COLO668 (cell line): ENCODE measurements around the gene CHERP.
"Not testable (repeated sequence)": the region's sequence is repeated elsewhere in the genome, so short reads cannot be mapped to it uniquely, and the experiment has no call there.

ENCODE experiments used
- DNase-seq: peaks from one replicate; lab custom pipeline; 2025; ENCODE audit not compliant: unreplicated experiment; lab: John Stamatoyannopoulos, UW

The CHERP gene

DNA sequence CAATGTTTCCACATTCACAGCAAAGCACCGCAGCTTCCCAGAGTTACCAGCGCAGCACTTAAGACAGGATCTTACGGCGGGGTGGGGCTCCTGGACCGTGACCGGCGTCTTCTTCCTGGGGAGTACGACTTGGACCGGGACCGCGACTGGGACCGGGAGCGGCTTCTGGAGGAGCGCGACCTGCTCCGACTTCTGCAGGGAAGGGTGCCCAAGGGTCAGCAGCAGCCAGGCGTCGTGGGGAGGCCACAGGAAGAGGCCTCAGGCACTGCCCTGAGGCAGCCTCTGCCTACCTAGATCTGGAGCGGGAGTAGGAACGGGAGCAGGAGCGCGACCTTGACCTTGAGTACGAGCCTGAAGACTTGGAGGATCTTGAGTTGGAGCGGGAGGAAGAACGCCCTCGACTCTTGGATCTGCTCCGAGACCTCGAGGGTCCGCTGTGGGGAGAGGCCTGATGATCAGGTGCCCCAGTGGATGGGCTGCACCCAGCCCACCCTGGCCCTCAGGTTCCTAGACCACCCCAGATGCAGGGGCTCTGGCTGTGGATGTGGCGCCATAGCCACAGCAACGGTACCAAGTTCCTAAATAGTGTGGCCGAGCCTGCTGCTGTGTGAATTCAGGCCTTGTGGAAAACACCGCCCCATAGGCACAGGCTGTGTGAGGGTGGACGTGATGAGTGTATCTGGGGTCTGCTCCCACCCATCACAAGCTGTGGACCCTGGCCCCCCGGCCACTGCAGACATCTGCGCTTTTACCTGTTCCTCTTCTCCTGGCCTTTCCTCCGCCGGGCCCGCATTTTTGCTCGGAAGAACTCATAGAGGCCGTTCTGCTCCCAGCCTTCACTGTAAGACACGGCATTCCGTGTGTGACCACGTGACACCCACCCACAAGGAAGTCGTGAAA lies 21.9 kb downstream of the CHERP start:
- no peak for DNase-seq

DNA sequence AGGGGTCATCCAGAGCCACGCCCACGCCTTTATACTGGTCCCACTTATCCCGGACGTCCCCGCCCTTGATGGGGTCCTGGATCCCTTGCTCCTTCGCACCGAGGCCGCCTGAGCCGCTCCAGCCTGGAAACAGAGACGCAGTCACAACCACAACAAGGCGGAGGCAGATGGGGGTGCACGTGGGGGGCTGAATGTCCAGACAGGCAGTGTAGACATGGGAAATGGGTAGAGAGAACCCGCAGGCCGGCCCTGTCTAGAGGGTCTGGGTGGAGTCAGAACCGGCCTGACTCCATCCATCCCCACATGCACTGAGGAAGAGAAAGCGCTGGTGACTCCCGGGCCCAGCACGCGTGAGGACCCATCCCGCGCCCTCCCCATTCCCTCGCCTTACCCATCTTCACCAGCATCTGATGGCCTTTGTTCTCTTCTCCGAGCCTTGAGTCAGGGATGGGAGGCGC lies 23.0 kb downstream of the CHERP start:
- DNase-seq: no peak

DNA sequence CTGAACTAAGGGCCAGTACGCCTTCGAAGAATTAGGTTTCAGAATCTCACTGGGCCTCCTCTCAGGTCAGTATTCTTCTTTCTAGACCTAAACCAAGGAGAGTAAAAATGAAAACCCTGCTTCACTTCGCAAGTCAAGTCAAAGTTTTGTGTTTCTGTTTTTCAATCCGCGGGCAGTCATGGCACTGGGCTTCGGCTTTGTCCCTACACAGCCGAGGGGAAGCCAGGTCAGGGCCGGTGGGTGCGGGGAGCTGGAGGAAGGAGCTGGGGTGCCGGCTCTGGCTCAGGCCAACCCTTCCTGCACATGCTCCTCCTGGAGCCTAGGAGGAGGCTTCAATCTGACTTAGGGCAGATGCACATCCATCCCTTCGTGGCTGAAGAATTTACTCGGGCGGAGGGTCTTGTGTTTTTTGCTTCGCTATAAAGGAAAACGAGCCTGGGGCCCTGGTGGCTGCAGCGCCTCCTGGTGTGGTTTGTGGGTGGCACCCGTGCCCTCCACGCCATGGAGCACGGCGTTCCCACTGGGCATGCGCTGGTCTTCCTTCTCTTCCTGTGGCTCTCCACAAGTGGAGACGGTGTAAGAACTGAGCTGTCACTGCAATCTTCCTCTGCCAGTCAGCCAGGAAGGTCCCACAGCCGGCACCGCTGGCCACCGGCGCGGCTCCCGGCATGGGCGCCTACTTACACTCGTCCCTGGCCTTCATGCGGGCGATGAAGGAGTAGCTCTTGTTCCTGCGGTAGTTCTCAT lies 23.6 kb downstream of the CHERP start:
- no peak for DNase-seq

DNA sequence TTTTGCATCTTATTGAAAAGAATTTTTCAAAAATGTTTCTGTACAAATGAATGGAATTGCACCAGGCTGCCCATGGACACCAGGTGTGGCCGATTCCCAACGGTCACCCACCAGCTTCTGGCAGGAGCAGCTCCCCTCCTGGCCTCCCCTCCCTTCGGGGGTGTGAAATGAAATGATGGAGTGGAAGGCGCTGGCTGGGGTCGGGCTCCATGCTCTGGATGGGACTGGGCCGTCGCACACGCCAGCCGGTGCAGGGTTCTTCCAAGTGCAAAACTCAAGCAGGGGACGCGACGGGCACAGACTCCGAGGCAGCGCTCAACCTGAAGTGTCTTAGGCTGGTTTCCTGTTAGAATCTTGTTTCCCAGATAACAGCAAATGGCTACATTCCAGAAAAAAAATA lies 24.2 kb downstream of the CHERP start:
- DNase-seq: no peak

DNA sequence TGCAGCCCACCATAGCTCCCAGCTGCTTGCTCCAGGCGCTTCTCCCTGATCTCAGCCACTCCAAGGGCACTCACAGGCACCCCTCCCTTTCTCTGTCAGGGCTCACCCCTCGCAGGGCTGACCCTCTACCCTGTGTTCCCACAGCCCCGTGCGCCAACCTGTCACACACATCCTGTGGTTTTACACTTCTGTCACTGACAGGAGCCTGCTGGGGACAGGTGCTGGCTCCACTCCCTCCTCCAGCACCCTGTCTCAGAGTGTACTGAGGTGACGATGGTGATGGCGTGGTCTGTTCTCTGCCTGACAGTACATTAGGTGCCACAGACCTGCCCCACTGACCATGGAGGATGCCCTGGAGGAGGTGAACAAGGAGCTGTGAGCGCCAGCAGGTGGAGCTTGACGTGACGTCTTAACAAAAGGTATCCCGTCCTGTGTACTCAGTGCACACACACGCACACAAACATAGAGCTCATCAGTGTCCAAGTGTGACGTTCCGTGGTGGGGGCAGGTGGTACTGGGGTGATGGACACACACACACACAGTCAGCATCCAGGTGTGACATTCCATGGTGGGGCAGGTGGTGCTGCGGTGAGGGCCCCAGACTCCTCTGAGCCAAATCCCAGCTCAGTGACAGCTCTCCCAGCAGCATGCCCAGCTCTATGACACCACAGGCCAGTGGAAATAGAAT lies 25.2 kb downstream of the CHERP start:
- DNase-seq: peak; percentile 39

DNA sequence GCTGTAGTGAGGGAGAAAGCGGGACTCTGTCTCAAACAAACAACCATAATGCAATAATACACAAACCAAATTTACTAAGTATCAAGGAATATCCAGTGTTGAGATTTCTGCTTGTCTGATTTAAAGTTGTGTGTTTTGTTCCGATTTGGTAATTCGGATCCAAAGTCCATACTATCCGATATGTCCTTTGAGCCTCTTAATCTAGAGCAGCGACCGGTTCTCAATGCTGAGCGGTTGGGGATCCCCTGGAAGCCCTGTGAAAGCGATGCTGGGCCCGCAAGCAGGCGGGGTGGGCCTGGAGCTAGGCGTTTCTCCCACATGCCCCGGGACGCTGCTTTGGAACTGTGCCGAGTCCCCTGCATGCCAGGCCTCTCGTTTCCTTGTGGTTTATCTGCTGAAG lies 25.9 kb downstream of the CHERP start:
- no peak for DNase-seq

DNA sequence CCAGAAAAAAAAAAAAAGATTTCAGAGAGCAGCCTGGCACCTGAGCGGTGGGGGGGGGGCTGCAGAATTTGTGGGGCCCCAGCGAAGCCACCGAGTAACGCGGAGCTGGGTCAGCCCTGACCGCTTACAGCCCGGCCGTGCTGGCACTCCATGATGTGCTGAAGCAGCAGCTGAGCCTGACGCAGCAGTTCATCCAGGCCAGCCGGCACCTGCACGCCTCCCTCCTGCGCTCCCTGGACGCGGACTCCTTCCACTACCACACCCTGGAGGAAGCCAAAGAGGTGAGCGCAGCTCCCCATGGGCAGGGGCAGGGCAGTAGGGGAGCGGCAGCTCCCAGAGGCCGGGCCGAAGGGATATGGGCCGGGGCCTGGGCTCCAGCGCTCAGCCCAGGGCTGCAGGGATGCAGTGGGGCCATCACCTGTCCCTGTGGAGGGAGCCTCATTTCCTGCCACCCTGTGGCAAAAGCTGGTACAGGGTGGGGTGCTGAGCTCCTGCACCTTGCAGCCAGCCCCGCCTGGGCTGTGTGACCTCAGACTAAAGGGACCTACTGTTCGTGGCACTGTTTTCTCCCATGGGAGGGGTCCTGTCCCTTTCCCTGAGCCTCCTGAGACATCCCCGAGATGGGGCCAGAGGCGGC lies 27.7 kb downstream of the CHERP start:
- DNase-seq: peak; percentile 8

DNA sequence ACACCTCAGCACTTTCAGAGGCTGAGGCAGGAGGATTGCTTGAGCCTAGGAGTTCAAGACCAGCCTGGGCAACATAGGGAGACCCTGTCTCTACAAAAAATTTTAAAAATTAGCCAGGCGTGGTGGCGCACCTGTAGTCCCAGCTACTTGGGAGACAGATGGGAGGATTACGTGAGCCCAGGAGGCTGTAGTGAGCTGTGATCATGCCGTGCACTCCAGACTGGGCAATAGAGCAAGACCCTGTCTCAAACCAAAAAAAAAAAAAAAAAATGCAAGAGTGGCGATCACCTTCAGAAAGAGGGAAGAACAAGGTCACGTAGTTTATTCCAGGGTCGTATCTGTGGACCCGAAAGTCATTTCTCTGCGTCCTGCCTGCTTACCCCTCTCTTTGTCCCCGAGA lies 29.6 kb downstream of the CHERP start:
- DNase-seq: not testable (repeated sequence)

DNA sequence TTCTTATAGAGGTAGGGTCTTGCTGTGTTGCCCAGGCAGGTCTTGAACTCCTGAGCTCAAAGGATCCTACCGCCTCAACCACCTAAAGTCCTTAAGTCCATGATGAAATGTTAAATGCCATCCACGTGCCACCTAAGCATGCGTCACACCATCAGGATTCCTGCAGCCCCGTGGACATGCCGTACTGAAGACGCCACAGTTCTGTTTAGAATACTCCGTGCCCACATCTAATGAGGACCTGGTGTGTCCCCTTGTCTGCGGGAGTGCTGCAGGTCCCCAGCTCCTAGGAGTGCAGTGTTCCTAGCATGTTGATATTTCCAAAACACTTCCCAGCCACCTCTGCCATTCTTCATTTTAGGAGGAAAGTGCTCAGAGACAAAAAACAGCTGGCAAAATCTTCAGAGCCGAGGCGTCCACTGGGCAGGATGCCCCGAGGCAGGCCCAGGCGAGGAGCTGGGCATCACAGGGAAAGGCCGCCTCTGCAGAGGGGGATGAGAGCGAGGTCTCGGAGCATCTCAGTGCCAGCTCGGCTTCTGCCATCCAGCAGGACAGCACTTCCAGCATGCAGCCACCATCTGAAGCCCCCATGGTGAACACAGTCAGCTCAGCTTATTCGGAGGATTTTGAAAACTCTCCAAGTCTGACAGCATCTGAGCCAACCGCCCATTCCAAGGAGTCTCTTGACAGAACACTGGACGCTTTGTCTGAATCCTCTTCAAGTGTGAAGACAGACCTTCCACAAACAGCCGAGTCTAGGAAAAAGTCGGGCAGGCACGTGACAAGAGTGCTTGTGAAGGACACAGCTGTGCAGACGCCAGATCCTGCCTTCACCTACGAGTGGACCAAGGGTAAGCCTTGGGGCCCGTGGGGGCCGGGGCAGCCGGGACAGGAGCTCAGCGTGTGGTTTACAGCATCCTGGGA lies 32.8 kb downstream of the CHERP start:
- DNase-seq: no peak

DNA sequence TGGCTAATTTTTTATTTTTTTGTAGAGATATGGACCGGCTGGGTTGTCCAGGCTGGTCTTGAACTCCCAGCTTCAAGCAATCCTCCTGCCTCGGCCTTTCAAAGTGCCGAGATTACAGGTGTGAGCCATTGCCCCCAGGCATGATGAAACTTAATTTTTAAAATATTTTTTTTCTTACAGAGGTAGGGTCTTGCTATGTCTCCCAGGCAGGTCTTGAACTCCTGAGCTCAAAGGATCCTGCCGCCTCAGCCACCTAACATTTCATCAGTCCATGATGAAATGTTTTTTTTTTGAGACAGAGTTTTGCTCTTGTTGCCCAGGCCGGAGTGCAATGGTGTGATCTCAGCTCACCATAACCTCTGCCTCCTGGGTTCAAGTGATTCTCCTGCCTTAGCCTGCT lies 33.7 kb downstream of the CHERP start:
- no peak for DNase-seq

DNA sequence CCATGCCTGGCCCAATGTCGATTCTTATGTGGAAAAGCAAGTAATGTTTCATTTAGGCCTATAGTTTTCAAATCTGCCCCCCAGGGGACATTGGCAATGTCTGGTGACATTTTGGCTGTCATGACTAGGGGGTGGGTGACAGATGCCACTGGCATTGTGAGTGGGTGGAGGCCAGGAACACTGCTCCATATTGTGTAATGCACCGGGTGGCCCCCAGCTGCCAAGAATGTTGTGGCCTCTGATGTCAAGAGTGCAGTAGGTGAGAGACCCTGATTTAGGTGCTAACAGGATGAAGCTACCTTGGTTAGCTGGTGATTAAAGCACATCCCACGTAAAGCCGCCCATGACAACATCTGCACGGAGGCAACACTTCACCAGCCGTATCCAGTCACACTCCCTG lies 35.3 kb downstream of the CHERP start:
- no peak for DNase-seq

DNA sequence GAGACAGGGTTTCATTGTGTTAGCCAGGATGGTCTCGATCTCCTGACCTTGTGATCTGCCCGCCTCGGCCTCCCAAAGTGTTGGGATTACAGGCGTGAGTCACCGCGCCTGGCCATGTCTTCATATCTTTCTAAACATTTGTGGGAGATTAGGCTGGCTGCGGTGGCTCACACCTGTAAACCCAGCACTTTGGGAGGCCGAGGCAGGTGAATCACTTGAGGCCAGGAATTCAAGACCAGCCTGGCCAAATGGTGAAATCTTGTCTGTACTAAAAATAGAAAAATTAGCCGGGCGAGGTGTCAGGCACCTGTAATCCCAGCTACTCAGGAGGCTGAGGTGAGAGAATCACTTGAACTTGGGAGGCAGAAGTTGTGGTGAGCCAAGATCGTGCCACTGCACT lies 36.1 kb downstream of the CHERP start:
- not testable (repeated sequence) for DNase-seq

DNA sequence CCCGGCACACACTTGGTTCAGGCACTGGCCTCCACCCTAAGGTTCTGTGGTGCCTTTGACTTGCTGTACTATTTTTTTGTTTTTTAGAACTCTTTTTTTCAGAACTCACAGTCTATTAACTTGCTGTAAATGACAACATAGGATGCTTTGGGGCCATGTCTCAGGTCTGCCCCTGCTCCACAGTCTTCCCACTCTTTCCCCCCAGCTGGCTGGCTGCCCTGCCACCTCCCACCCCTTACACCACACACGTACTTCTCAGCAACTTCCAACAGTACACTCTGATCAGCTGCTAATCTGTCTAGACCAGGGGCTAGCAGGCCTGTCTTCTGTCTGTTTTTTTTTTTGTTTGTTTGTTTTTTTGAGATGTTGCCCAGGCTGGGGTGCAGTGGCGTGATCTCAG lies 38.0 kb downstream of the CHERP start:
- DNase-seq: no peak

DNA sequence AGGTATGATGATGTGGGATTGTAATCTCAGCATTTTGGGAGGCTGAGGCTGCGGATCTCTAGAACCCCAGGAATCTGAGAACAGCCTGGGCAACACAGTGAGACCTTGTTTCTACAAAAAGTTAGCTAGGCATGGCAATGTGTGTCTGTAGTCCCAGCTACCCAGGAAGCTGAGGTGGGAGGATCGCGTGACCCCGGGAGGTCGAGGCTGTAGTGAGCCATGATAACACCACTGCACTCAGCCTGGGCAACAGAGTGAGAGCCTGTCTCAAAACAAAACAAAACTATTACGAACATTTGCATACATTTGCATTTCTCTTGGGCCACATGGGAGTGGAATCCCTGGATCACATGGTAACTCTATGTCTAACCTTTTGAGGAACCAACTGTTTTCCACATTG lies 44.4 kb downstream of the CHERP start:
- DNase-seq: no peak

DNA sequence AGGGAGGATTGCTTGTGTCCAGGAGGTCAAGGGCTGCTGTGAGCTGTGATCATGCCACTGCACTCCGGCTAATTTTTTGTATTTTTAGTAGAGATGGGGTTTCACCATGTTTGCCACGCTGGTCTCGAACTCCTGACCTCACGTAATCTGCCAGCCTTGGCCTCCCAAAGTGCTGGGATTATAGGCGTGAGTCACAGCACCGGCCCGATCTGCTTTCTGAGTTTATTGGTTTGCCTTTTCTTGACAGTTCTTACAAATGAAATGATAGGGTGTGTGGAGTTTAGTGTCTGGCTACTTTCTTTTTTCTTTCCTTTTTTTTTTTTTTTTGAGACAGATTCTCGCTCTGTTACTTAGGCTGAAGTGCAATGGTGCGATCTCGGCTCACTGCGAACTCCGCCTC lies 45.2 kb downstream of the CHERP start:
- DNase-seq: no peak

DNA sequence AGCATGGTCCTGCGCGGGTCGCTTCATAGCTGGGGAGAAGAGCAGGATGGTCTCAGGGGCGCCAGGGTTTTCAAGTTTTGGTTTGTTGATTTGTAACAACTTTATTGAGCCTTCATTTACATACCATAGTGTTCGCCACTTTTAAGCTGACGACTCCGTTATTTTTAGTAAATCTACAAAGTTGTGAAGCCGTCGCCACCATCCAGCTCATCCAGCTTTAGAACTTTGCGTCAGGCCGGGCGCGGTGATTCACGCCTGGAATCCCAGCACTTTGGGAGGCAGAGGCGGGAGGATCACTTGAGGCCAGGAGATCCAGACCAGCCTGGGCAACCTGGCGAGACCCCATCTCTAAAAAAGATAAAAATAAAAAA lies 45.6 kb downstream of the CHERP start:
- DNase-seq: peak; percentile 16

DNA sequence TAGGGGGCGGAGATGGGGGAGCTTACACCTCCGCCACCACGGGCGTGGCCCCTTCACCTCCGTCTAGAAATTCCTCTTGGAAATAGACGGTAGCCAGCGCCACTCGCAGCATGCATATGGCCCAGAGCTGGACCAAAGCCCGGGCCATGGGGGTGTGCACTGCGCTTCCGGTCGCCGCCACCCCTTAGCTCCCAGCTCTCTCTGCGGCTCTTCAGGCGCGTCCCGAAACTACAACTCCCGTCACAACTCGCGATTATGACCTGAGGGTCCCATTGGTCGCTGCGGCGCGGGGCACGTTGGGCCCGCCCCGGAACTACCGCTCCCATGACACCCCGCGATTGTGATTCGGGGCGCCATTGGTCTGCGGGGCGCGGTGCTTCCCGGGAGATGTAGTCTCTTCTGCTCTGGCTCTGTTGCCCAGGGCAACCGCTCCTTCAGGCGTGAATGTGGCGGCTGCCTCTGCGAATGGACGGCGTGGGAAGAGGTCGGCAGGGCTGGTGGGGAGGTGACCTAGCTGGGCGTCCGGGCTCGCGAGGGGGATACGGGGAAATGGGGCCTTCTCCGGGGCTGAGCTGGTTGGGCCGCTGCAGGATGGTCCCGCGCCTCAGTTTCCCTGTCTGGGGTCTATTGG lies 46.1 kb downstream of the CHERP start, which contains the start of the genes C19orf44 and CALR3:
Gene C19orf44, plus strand, starts transcription at position 413 of the 631 bp plus-strand sequence. CDS start 4,399 bp downstream, outside the sequence.
Gene CALR3, minus strand, starts transcription at position 186 of the 631 bp plus-strand sequence. Its CDS starts 38 bp downstream, at position 148.
- peak; percentile 99 for DNase-seq

DNA sequence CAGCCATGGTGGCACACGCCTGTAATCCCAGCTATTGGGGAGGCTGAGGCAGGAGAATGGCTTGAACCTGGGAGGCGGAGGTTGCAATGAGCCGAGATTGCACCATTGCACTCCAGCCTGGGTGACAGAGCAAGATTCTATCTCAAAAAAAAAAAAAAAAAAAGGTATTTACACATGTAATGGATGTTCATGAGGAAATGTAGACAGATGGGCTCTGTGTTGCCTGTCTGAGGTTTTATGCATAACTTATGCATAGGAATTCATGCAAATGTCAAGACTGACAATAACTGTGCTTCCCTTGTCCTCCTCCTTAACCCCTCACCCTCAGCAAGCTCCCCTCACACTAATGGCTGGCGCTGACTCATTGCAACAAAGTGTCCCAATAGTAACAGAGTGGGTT lies 55.8 kb downstream of the CHERP start:
- DNase-seq: not testable (repeated sequence)

DNA sequence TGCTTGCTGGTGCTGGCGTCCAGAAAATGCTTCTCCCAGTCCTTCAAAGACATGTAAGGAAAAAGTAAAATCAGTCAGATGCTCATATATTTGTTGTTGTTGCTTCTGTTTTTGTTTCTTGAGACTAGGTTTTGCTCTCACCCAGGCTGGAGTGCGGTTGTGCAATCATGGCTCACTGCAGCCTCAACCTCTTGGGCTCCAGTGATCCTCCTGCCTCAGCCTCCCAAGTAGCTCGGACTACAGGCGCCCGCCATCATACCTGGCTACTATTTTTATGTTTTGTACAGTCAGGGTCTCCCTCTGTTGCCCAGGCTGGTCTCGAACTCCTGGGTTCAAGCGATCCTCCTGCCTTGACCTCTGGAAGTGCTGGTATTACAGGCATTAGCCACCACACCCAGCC lies 59.5 kb downstream of the CHERP start:
- no peak for DNase-seq
